Endometrial microvascular endothelial cells (primary cell): ENCODE results near the gene PGGHG. TPM values are rescaled to one million over a fixed set of nuclear protein-coding genes. Genes with fewer than 3 reads are reported as not detected.

Experiments used
- in situ Hi-C: cut with HindIII; loops from 2 replicates; pipeline ENCODE4 v1.10.0; 2017; ENCODE audit warnings: low sequenced_read_pairs, low pct_unique_long_range_greater_than_20kb; ENCODE audit errors: inconsistent ontology term
- total RNA-seq: library from RNA; depleted of rRNA; stranded (reverse); fragments of >200 nt; gene quantifications from one replicate; pipeline ENCODE4 v1.2.3, GENCODE V29; 2015; ENCODE audit errors: inconsistent ontology term

The PGGHG gene
- total RNA-seq, result 9.7 TPM

DNA sequence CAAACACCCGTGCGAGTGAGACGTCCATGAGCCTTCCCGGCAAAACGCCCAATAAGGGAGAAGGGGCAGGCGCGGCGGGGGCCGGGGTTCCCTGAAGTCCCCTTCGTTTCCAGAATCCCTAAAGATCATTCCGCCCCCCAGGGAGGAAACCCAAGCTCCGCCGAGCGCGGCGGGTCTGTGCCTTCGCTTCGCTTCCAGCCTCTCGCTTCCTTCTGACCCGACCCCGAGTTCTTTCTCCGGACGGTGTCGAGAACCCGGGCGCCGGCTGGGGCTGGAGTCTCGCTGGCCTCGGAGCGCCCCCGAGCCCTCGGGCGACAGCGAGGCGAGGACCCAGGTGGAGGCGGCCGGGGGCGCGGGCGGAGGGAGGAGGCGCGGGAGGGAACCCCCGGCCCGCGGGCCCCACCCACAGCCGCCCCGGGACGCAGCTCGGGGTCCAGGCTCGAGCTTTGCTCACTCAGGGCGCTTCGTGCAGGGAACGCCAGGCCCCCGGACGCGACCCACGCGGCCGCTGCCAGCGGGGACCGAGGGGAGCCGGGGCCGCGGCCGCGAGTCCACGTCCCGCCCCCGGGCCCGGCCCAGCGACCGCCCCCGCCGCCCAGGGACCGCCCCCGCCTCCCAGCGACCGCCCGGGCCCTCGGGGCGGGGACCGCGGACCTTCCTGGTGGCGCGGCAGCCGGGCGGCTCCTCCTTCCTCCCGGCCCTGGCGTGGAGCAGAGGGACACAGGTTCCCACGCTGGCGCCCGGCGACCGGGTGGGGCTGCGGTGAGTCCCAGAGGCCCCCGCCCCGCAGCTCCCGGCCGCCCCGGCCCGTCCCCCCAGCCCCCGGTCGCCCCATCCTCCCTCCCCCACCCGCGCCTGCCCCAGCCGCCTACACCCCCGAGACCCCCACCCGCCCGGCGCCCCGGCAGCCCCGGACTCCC is at the start of gene PGGHG:
PGGHG (plus strand) TSS at position 649 of the 920 bp plus-strand sequence. CDS start 691 bp downstream, outside the sequence.
- in situ Hi-C loops, result no loop called here

DNA sequence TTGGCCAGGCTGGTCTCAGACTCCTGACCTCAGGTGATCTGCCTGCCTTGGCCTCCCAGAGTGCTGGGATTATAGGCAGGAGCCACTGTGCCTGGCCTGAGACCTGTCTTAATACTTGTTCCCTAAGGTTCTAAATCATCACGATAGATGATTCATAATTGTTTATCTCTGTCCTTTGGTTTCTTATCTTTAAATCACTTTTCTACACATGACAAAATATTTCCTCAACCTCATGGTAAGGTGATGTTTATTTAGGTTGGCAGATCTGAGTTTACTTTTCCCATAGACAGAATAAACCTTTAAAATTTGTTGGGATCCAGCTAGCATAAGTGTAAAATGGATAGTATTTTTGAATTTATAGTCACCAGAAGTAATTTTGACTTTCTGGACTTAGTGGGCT is 48.6 kb upstream of the PGGHG start:
- in situ Hi-C loops, result no loop called here

DNA sequence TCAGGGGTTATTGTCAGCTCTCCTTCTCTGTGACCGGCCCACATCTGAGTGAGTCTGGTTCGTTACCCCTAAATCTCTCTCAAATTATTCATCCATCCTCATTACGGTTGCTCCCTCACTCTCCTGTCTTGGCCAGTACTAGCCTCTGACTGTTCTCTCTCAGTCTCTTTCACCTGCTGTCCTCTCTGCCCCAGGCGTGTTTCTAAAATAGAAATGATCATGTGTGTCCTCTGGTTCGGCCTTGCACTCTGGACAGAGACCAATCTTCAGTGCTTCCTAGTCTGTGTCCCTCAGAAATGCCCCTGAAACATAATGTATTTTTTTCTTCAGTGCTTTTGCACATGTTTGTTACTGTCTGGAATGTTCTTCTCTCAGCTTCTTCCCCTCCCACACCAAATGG is 47.3 kb upstream of the PGGHG start:
- in situ Hi-C loops, result no loop called here

DNA sequence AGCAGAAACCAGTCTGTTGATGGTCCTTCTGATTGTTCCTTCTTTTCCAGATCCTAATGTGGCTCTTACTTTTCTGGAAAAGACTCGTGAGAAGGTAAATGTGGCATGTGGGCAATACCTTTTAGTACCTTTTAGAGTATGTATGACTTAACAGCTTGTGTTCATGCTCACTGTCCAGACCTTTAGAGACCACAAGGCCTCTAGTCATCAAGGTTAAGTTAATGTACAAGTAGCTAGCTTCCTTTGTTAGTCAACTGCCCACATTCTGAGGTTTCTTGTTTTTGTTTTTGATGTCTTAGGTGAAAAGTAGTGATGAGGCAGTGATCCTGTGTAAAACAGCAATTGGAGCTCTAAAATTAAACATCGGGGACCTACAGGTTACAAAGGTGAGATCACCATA is 44.5 kb upstream of the PGGHG start:
- in situ Hi-C loops, result no loop called here

DNA sequence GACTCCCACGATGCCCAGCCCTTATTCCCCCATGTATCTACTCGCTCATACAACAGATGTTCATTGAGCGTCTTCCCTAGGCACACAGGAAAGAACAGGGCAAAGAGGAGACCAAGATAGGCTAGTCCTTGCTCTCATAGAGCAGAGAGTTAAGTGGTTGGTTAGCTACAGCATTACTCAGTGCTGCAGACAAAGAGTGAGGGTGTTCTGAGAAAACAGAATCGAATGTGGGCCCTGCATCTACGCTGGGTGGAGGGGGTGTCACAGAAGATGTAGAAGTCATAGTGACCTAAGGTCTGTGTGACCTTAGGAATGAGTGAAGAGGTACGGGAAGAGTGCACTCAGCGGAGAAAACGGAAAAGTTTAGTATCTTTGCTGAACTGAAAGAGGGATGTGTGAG is 39.9 kb upstream of the PGGHG start:
- in situ Hi-C loops, result no loop called here

DNA sequence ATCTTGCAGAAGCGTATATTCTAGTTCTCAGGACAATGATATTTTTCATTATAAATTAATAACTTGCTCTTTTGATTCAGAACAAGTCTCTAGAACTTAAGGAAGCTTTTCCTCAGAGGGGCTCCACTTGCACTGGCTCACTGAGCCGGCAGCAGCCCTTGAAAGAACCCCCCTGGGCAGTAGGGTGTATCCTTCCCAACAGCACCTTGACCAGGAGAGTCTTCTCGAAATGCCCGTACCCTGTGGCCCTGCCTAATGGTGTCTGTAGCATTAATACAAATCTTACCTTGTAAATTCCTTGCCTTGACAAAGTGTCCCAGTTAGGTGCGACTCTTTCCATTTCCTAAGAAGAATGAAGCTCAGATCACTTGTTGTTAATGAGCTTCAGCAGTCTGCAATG is 38.7 kb upstream of the PGGHG start:
- in situ Hi-C loops, result no loop called here

DNA sequence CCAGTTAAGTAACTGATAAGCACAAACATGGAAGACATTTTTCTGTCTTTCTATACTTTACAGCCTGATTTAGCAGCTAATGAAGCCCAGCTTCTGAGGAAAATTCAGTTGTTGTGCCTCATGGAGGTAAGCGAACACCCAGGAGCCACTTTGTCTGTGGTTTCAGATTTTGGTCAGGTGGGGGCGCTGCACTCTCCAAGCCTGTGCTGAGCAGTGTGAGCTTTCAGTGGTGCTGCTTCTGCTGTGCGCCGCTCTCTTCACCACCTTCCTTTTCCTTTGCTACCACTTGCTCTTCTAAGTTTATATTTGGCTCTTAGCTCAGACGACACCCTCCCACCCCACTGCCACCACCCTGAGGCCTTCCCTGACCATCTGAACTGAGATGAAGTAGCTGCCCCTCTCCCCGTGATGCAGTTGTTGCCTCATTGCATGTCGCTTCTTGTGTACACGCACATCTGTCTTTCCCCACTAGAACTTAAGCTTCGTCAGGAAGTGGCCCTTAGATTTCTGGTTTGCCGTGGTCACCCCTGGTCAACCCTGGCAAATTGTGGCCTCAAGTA is 38.1 kb upstream of the PGGHG start:
- in situ Hi-C loops, result no loop called here

DNA sequence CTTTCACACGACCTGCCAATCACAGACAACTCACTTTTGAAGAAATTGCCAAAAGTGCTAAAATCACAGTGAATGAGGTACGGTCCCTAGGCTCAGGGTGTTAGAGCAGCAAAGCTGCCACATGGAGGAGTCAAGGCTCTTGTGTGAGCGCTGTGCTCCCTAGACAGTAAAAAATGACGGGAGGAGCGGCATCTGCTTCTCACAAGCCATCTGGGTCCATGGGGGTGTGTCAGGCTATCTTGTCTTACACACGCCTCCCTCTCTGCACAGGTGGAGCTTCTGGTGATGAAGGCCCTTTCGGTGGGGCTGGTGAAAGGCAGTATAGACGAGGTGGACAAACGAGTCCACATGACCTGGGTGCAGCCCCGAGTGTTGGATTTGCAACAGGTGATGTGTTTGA is 37.4 kb upstream of the PGGHG start:
- in situ Hi-C loops, result no loop called here

DNA sequence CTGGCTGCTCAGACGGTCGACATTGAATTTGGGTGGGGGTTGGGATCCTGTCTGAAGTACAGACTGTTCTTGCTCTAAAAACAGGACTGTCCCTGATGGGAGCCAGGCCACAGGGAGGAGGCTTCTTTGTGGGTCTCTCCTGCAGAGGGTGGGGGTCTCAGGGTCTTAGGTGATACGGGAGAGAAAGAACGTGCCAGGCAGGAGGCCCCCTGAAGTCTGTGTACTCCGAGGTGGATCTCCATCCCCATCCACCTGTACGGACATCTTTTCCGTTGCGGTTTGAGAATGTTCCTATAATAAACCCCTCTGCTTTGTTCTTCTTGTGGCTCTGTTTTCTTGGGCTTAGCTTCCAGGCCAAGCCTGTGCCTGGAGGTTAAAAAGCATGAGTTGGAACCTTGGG is 36.3 kb upstream of the PGGHG start:
- in situ Hi-C loops, result no loop called here

DNA sequence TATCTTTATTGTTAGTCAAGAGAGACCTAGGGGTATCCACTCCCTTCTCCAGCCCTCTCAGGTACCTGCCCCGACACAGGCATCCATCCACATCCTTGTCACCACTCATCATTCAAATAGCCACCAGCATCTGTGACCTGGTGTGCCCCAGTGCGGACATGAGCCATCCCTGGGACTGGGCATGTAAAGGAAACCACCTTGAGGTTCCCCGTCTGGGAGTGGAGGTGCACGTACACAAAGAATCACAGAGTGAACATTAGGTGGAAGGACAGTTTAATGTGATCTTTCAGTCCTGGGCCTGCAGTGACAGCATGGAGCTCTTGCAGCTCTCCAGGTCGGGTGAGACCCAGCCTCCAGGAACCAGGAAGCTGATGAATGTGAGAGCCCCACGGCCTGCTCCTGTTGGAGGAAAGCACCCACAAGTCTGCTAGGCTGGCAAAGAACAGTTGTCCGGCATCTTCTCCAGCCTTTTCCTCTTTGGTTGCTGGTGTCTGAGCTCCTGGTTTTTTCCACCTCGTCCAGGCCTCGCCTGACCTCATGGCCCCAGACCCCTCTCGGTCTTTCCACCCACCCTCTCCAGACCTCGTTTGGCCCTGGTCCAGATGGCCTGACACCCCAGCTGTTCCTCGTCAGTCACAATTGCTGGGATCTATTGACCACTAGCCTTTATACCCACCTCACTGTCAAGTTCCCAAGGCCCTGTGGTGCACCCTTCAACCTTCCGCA is 35.6 kb upstream of the PGGHG start:
- in situ Hi-C loops, result no loop called here

DNA sequence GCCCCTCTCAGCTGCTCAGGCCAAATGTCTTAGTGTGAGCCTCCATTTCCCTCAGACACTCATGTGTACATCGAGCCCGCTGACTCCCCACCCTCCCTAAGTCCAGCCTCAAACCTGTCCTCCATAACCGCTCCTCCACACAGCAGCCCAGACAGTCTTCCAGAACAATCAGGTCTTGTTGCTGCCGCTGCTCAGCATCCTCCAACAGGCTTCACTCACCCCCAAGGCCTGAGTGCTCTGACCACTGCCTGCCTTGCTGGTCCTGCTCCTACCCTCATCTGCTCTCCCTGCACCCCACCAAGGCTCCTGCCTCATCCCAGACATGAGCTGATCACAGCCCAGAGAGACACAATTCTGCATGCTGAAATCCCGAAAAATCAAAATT is 35.0 kb upstream of the PGGHG start:
- in situ Hi-C loops, result no loop called here

DNA sequence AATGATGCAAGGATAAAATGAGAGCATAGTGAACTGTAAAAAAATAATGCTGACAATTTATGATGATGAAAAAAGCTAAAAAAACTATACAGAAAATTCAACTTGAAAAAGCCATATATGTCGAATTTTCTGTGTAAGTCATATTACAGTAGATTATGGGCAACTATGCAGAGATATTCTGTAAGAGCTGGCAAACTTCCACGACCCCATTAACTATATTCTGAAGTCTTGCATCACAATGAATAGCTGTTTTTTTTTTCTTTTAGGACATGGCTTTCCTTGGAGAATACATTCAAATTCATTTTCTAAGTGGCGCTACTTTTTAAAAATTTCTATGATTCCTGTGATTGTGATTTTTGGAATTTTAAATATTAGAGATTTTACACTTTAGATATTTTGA is 33.8 kb upstream of the PGGHG start:
- in situ Hi-C loops, result no loop called here

DNA sequence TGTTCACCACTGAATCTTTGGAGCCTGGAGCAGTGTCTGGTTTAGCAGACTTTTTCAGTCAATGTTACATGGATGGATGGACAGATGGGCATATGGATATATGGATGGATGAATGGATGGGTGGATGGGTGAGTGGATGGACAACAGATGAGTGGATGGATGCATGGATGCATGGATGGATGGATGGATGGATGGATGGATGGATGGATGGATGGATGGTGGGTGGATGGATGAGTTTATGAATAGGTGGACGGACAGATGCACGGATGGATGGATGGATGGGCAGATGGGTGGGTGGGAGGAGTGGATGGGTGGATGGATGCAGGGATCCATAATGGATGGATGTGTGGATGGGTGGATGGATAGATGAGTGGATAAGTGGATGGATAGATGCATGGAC is 33.1 kb upstream of the PGGHG start:
- in situ Hi-C loops, result no loop called here

DNA sequence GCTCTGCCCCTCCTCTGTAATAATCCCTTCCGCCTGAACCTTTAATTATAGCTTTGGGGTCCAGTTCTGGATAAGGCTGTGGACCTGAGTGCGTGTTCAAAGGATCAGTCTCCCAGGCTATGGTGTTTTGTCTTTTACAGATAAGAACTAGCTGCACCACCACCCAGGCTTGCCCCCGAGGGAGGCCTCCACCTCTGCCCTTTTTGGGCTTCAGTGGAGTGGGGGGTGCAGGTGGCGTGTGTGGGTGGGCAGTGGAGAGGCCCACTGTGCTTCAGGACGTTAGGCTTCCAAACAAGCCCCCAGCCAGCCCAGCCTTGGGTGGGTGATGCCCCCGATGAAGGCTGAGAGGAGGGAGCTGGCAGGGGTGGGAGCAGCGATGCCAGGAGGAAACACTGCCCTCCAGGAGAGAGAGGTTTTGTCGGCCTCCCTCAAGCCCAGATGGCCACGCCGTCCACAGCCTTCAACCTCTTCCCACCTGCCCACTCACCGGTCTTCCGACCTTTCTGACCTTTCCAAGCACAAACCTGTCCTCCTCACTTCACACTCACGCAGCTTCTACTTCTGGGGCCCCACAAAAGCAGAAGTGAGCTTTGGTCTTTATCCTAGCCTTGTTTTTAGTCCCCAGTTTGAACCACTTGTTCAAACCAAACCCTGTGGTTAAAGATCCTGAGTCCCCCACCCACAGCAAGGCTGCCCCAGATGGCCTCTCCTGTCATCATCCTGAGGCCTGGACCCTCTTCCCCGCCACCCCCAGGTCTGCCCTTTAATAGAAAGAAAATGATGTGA is 31.8 kb upstream of the PGGHG start:
- in situ Hi-C loops, result no loop called here

DNA sequence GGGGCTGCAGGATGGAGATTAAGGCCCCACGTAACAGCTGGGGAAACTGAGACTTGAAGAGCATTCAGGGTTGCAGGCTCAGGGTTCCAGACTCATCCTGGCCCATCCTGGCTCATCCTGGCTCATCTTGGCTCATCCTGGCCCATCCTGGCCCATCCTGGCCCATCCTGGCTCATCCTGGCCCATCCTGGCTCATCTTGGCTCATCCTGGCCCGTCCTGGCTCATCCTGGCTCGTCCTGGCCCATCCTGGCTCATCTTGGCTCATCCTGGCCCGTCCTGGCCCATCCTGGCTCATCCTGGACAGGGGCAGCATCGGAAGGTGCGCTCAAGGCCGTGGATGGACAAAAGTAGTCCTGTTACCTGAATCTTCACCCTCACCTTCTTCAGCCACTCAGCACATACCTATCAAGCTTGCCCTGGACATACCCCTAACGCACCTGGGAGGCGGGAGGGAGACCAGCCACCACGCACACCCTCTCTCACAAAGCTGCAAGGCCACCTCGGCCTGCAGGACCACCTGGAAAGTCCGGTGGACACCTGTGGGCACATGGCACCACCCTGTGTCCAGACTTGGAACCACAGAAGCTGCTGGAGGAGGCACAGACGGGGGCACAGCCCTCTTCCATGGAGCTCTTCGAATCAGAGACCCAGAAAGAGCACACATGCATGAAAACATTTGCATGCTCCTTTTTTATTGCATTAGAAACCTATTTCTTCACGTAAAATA is 31.0 kb upstream of the PGGHG start:
- in situ Hi-C loops, result no loop called here

DNA sequence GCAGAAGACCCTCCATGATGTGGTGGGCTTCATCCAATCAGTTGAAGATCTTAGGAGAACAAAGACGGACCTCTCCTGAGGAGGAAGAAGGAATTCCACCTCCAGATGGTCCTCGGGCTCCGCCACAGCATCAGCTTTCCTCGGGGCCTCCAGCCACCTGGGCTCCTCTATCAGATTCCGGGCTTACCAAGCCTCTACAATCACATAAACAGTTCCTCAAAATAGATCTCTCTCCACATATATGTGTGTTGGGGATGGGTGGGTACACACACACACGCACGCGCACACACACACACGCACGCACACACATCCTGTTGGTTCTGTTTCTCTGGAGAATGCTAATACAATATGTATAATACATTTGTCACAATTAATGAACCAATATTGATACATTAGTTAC is 29.5 kb upstream of the PGGHG start:
- in situ Hi-C loops, result no loop called here

DNA sequence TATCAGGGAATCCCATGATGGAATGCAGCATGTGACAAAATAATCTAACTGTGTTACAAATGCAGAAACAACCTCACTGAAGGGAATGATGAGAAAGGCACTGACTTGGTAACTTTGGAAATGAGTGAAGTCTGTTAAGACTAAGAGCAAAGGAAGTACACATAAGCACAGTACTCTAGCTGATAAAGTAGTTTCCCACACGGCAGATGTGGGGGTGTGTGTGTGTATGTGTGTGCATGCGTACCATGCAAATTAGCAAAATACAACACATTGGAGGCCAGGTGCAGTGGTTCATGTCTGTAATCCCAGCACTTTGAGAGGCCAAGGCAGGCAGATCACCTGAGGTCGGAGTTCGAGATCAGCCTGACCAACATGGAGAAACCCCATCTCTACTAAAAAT is 27.3 kb upstream of the PGGHG start:
- in situ Hi-C loops, result no loop called here

DNA sequence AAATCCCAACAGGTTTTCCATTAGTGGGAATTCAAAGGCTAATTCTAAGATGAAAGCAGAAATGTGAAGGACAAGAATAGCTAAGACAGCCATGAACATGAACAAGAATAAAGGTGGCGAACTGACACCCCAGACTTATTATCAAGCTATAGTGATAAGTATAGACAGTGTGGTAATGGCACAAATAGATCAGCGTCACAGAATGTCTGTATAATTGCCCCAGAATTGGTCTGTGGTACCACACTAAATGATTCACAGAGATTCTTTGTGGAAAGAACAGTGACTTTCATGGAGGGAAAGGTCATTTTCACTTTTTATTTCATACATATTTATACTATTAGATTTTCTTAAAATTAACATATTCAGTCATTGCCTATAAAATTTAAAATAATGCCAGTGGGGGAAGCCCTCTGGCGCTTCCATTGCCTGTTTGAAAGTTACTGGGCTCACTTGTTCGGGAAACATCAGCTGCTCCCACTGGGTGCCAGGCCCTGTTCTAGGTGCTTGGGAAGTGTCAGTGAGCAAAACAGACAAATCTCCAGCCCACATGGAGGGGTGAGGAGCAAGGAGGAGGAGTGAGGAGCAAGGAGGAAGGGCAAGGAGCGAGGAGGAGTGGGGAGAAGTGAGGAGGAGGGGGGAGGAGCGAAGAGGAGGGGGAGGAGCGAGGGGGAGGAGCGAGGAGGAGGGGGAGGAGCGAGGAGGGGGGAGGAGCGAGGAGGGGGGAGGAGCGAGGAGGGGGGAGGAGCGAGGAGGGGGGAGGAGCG is 22.1 kb upstream of the PGGHG start:
- in situ Hi-C loops, result no loop called here
